ENCODE measurements around the gene PAX6.

The PAX6 gene

GRCh38 chr11:31810779-31811647 is at the start of gene PAX6:
Gene PAX6 (minus strand): TSS chr11:31811322. CDS start chr11:31806411, 4,911 bp downstream.
- peak; percentile 97 for DNase-seq

- no peak for DNase-seq
These were observed 49.3 kb upstream of the PAX6 start for GRCh38 chr11:31860391-31860790.

- DNase-seq = no peak
These were observed 45.1 kb upstream of the PAX6 start for GRCh38 chr11:31856248-31856647.

GRCh38 chr11:31855466-31855865 is 44.3 kb upstream of the PAX6 start:
- DNase-seq = no peak

GRCh38 chr11:31850365-31850764 is 39.2 kb upstream of the PAX6 start:
- DNase-seq = no peak

GRCh38 chr11:31847761-31848160 is 36.6 kb upstream of the PAX6 start:
- no peak for DNase-seq

- DNase-seq = no peak
These were observed 34.2 kb upstream of the PAX6 start for GRCh38 chr11:31845331-31845730.

- DNase-seq = no peak
These were observed 33.2 kb upstream of the PAX6 start for GRCh38 chr11:31844351-31844750.

- no peak for DNase-seq
These were observed 30.3 kb upstream of the PAX6 start for GRCh38 chr11:31841435-31841834.

GRCh38 chr11:31834237-31834636 is 23.1 kb upstream of the PAX6 start:
- no peak for DNase-seq

- DNase-seq = no peak
These were observed 19.3 kb upstream of the PAX6 start for GRCh38 chr11:31830406-31830805.

GRCh38 chr11:31828217-31828616 is 17.1 kb upstream of the PAX6 start:
- no peak for DNase-seq

- DNase-seq = no peak
These were observed 16.5 kb upstream of the PAX6 start for GRCh38 chr11:31827455-31828206.

- DNase-seq = no peak
These were observed 15.7 kb upstream of the PAX6 start for GRCh38 chr11:31826536-31827438.

- DNase-seq = no peak
These were observed 14.8 kb upstream of the PAX6 start for GRCh38 chr11:31825838-31826484.

- DNase-seq = no peak
These were observed 14.0 kb upstream of the PAX6 start for GRCh38 chr11:31824879-31825837.

- no peak for DNase-seq
These were observed 13.3 kb upstream of the PAX6 start for GRCh38 chr11:31824332-31824878.

GRCh38 chr11:31823644-31824331 is 12.7 kb upstream of the PAX6 start:
- DNase-seq = no peak

- no peak for DNase-seq
These were observed 12.0 kb upstream of the PAX6 start for GRCh38 chr11:31822927-31823643.
